Measurements from ENCODE around the gene ZBTB46.

DNA sequence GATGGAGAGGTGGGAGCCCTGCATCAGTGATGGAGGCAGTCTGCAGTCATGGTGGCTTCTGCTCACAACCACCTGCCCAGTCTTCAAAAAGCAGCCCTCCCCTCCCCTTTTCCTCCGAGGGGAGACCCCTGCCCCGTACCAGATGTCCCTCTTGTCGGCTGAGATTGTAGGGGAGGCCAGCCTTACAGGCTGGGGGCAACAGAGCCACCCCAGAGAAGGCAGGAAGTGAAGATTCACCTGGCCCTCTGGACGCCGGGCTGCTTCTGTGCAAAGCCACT, 130.1 kb downstream of the ZBTB46 start:
- TF ChIP-seq EGR1 (IDR thresholded peaks at IDR 0.05; ENCODE audit: low read depth): no peak
- TF ChIP-seq, protein P1, sequence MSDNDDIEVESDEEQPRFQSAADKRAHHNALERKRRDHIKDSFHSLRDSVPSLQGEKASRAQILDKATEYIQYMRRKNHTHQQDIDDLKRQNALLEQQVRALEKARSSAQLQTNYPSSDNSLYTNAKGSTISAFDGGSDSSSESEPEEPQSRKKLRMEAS (IDR thresholded peaks at IDR 0.05): no peak
- no peak for TF ChIP-seq EZH2 (IDR thresholded peaks at IDR 0.05)
- TF ChIP-seq, protein P2, sequence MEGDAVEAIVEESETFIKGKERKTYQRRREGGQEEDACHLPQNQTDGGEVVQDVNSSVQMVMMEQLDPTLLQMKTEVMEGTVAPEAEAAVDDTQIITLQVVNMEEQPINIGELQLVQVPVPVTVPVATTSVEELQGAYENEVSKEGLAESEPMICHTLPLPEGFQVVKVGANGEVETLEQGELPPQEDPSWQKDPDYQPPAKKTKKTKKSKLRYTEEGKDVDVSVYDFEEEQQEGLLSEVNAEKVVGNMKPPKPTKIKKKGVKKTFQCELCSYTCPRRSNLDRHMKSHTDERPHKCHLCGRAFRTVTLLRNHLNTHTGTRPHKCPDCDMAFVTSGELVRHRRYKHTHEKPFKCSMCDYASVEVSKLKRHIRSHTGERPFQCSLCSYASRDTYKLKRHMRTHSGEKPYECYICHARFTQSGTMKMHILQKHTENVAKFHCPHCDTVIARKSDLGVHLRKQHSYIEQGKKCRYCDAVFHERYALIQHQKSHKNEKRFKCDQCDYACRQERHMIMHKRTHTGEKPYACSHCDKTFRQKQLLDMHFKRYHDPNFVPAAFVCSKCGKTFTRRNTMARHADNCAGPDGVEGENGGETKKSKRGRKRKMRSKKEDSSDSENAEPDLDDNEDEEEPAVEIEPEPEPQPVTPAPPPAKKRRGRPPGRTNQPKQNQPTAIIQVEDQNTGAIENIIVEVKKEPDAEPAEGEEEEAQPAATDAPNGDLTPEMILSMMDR (IDR thresholded peaks at IDR 0.05 in 2 of 3, conservative IDR thresholded peaks at IDR 0.05 in 1 of 3; ENCODE audit: borderline replicate concordance in 1 of 3, insufficient read depth in 1 of 3, low read depth in 2 of 3, low read length in 2 of 3): no peak

Measured in HCT116 (cell line).